Loucy (cell line): Measurements from ENCODE around the gene OSBPL2.
A peak's percentile ranks its signal among the peaks of the same experiment; 100 is the strongest.

Experiments
- H2AFZ ChIP-seq: fragments of 200-600 bp; sonication (generic); 2 replicates; pipeline ENCODE4 v1.6.0; 2016; ENCODE audit warnings: antibody characterized with exemption, mild to moderate bottlenecking, low read length, moderate library complexity
- H3F3A ChIP-seq: fragments of 200-600 bp; 2 replicates; pipeline ENCODE4 v1.6.0; 2016; ENCODE audit warnings: antibody characterized with exemption, low read depth, mild to moderate bottlenecking
- H3K27me3 ChIP-seq: fragments of 200-600 bp; sonication (generic); 2 replicates; pipeline ENCODE4 v1.6.1; 2014; ENCODE audit warnings: low read length, mild to moderate bottlenecking; ENCODE audit not compliant: insufficient read depth, poor library complexity, severe bottlenecking
- H3K36me3 ChIP-seq: fragments of 200-600 bp; sonication (generic); 2 replicates; pipeline ENCODE4 v1.6.1; 2016; ENCODE audit warnings: low read length; ENCODE audit not compliant: insufficient read depth
- H3K4me1 ChIP-seq: fragments of 200-600 bp; sonication (generic); 2 replicates; pipeline ENCODE4 v1.5.1; 2014; ENCODE audit warnings: low read length, mild to moderate bottlenecking; ENCODE audit not compliant: insufficient read depth, poor library complexity, severe bottlenecking
- H3K4me2 ChIP-seq: fragments of 200-600 bp; sonication (generic); 2 replicates; pipeline ENCODE4 v1.6.0; 2014; ENCODE audit warnings: antibody characterized with exemption, low read length, low read depth, mild to moderate bottlenecking; ENCODE audit not compliant: poor library complexity, severe bottlenecking
- H3K4me3 ChIP-seq: fragments of 200-600 bp; sonication (generic); 2 replicates; pipeline ENCODE4 v1.5.1; 2014; ENCODE audit warnings: low read length, mild to moderate bottlenecking, mixed read lengths; ENCODE audit not compliant: poor library complexity, severe bottlenecking
- H3K79me2 ChIP-seq: fragments of 200-600 bp; sonication (generic); 2 replicates; pipeline ENCODE4 v1.6.1; 2014; ENCODE audit warnings: low read length; ENCODE audit not compliant: insufficient read depth
- H3K9ac ChIP-seq: fragments of 200-600 bp; sonication (generic); 2 replicates; pipeline ENCODE4 v1.6.0; 2014; ENCODE audit warnings: mild to moderate bottlenecking, low read depth, low read length, moderate library complexity; ENCODE audit not compliant: poor library complexity, severe bottlenecking
- H3K9me2 ChIP-seq: fragments of 200-600 bp; sonication (generic); replicated peaks from 2 replicates; pipeline ENCODE4 v1.6.1; 2016; ENCODE audit warnings: low read depth, low read length, mixed read lengths
- H3K9me3 ChIP-seq: fragments of 200-600 bp; sonication (generic); 2 replicates; pipeline ENCODE4 v1.6.1; 2014; ENCODE audit warnings: mild to moderate bottlenecking, antibody characterized with exemption, low read length, low read depth; ENCODE audit not compliant: insufficient read depth
- H4K20me1 ChIP-seq: fragments of 200-600 bp; sonication (generic); 2 replicates; pipeline ENCODE4 v1.6.0; 2014; ENCODE audit warnings: antibody characterized with exemption, low read length, mild to moderate bottlenecking; ENCODE audit not compliant: insufficient read depth, poor library complexity, severe bottlenecking
- CTCF ChIP-seq: fragments of 200-600 bp; sonication (generic); conservative IDR thresholded peaks from 2 replicates; pipeline ENCODE4 v1.5.1; 2014; ENCODE audit warnings: mild to moderate bottlenecking, antibody characterized with exemption, low read length
- EZH2phosphoT487 ChIP-seq: fragments of 200-600 bp; IDR thresholded peaks from 2 replicates; pipeline ENCODE4 v1.6.1; 2018; ENCODE audit warnings: antibody characterized with exemption, mild to moderate bottlenecking, moderate library complexity, borderline replicate concordance

OSBPL2 gene

DNA sequence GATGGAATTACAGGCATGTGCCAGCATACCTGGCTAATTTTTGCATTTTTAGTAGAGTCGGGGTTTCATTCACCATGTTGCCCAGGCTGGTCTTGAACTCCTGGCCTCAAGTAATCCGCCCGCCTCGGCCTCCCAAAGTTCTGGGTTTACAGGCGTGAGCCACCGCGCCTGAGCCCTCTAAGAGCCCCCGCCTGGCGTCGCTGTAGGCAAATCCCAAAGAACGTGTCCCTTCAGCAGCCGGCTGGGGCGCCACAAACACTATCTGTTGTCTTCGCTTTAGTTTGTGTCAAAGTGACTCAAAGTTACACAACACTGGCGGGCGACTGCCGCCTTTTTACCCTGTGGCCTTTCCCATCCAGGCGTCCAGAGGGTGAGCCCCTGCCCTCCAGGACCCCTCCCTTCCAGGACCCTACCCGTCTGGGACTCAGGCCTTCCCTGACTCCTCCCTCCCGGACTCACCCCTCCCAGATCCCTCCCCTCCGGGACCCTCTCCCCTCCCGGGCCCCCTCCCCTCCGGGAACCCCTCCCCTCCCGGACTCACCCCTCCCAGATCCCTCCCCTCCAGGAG is 63.5 kb downstream of the OSBPL2 start:
- Histone ChIP-seq H3K9me3 (no peaks in the 10 kb centered on the region), H3F3A (0 out of 2 replicates have a peak, but pooled peaks cover 5% of the 10 kb centered on the region), H3K36me3 (peaks cover 10% of the 10 kb centered on the region; the same call in 1 of the 2 replicates), H3K4me2 (peak overlapping the region; percentile 85), H3K4me1 (peaks cover 19% of the 10 kb centered on the region), H3K9me2 (no peaks in the 10 kb centered on the region), H3K4me3 (peak overlapping the region; percentile 86), H3K9ac (peak overlapping the region; percentile 75), H4K20me1 (peaks cover 39% of the 10 kb centered on the region), H3K27me3 (no peaks in the 10 kb centered on the region), H3K79me2 (peaks cover 38% of the 10 kb centered on the region), H2AFZ (peak overlapping the region; percentile 99; the same call in 1 of the 2 replicates)
- TF ChIP-seq CTCF: peak; percentile 60
- TF ChIP-seq EZH2phosphoT487: no peak

DNA sequence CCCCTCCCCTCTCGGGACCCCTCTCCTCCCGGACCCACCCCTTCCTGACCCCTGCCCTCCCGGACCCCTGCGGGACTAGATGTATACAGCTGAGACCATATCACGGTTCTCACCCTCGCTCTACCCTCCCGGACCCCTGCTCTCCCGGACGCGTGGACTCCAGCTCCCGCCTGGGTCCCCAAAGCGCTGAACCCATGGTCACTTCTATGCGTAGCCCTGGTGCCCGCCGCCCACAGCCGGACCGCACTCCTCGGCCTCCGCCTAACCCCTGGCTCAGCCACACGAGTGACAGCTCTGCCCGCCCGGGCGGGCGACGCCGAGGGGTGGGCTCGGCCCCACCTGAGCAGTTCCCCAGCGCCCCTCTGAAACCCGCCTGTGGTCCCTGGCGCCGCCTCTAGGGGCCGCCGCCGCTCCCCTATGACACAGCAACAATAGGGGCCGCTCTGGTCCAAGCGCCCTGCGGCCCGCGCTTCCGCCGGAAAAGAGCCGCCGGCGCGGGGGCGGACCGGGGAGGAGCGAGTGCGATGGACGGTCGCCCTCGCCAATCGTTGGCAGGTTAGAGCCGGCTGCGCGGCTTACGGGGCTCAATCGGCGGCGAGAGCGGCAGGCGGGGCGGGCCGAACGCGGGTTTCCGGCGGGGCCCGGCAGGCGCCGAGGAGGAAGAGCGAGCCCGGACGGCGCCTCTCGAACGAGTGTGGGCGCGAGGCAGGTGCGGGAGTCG is 64.2 kb downstream of the OSBPL2 start, which contains the start of gene ADRM1:
TSS of gene ADRM1 (plus strand) at position 657 of the 721 bp plus-strand sequence. CDS start 572 bp downstream, outside the sequence.
- H3K4me1 ChIP-seq: peaks cover 19% of the 10 kb centered on the region
- peak within 1 kb of the TSS; percentile 93 for H3K9ac ChIP-seq
- 0 out of 2 replicates have a peak, but pooled peaks cover 5% of the 10 kb centered on the region for H3F3A ChIP-seq
- no peaks in the 10 kb centered on the region for H3K9me2 ChIP-seq
- H3K4me3 ChIP-seq: peak within 1 kb of the TSS; percentile 86
- H3K4me2 ChIP-seq: peak within 1 kb of the TSS; percentile 99
- H3K79me2 ChIP-seq: peaks cover 42% of the 10 kb centered on the region
- TF ChIP-seq EZH2phosphoT487 (no peak), CTCF (peak; percentile 75)
- H3K27me3 ChIP-seq: no peaks in the 10 kb centered on the region
- peaks cover 44% of the 10 kb centered on the region for H4K20me1 ChIP-seq
- peaks cover 16% of the 10 kb centered on the region; the same call in 1 of the 2 replicates for H3K36me3 ChIP-seq
- H2AFZ ChIP-seq: peak within 1 kb of the TSS; percentile 99
- H3K9me3 ChIP-seq: no peaks in the 10 kb centered on the region

GRCh38 chr20:62303062-62303339 is 64.7 kb downstream of the OSBPL2 start:
- Histone ChIP-seq H3K9me3 (no peaks in the 10 kb centered on the region), H3K27me3 (no peaks in the 10 kb centered on the region), H3K36me3 (peaks cover 21% of the 10 kb centered on the region; the same call in 1 of the 2 replicates), H3K9me2 (no peaks in the 10 kb centered on the region), H4K20me1 (peaks cover 46% of the 10 kb centered on the region), H3K4me2 (peak overlapping the region; percentile 99), H3F3A (0 out of 2 replicates have a peak, but pooled peaks cover 5% of the 10 kb centered on the region), H3K9ac (peak overlapping the region; percentile 93), H3K4me1 (peaks cover 19% of the 10 kb centered on the region), H3K79me2 (peaks cover 42% of the 10 kb centered on the region), H2AFZ (no peak overlapping the region), H3K4me3 (peak overlapping the region; percentile 86)
- no peak for TF ChIP-seq CTCF
- no peak for TF ChIP-seq EZH2phosphoT487
